Measurements from ENCODE around the gene RGS8.

DNA sequence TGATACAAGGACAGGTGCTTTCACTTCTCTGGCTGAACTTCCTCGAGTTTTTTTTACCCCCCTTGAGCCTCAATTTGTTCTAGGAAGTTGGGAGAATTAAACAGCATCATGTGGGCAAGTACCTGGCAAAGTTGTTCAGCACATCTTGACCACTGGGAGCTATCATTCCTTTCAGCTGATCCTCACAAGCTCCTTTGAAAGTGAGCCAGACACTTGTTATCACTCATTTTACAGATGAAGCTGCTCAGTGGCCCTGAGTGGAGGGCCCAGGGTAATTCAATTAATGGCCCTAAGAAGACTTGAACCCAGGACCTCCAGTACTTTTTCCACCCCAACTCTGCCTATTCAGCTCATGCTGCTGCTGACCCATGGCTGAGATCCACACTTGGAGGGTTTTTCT is 2.0 kb downstream of the RGS8 start:
- TF ChIP-seq POLR2A (IDR thresholded peaks at IDR 0.05; ENCODE audit: low read depth, low read length) = no peak
- TF ChIP-seq POLR2AphosphoS5 (IDR thresholded peaks at IDR 0.05; ENCODE audit: low read depth, low read length) = no peak
- TF ChIP-seq TAF1 (IDR thresholded peaks at IDR 0.05; ENCODE audit: borderline replicate concordance, low read depth, low read length) = no peak

Measured in GM12892 (cell line).